NCI-H345 treated with DMSO at 0.1 percent for 48 hours (cell line): Measurements from ENCODE around the gene ZCCHC10.
"Not testable (repeated sequence)": the region's sequence is repeated elsewhere in the genome, so short reads cannot be mapped to it uniquely, and the experiment has no call there.

Experiments used
- DNase-seq: peaks from one replicate; lab custom pipeline; 2025; ENCODE audit not compliant: unreplicated experiment; lab: John Stamatoyannopoulos, UW

ZCCHC10 gene

DNA sequence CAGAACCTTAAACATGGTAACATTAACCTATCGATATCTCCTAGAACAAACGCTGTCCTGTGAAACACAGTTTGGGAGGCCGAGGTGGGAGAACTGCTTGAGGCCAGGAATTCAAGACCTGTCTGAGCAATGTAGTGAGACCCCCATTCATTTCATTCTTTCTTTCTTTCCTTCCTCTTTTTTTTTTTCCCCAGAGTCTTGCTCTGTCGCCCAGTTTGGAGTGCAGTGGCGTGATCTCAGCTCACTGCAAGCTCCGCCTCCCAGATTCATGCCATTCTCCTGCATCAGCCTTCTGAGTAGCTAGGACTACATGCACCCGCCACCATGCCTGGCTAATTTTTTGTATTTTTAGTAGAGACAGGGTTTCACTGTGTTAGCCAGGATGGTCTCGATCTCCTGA, 20.2 kb upstream of the ZCCHC10 start:
- DNase-seq = not testable (repeated sequence)

DNA sequence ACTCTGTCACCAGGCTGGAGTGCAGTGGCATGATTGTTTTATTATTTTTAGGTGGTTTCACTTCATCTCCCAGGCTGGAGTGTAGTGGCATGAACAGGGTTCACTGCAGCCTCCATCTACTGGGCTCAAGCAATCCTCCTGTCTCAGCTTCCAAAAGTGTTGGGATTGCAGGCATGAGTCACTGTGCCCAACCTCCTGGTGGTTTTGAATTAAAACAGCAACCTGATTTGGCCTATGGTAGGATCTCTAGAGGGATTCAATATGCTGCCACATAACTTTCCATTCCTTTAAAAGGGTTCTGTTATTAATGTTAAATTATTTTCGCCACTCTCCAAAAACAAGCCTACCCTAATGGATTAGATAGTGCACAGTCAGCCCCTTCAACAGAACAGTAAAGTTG, 15.6 kb upstream of the ZCCHC10 start:
- no peak for DNase-seq

DNA sequence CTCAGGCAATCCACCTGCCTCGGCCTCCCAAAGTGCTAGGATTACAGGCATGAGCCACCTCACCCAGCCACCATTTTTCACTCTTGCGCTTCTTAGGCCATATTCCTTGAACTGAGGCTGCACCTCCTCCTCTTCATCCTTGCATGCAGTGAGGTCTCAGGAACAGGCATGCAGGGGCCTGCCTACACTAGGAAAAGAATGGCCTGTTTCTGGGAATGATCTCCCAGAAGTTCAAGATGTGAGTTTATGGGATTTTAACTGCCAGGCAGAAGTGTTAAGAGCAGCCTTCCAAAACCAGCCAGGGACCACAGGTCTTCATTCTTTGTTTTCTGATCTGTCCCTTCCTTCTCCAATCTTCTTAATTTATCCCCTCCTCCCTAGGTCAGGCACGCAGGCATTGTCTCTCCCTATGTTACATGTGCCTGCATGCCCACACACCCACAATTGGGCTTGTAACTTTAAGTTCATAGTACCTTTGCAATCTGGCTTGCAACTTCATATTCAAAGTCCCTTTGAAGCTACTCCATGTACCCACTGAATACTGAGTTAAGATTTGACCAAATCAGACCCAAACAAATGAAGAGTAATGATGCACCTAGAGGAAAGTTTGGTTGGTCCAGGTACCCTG, 14.9 kb upstream of the ZCCHC10 start:
- DNase-seq = no peak

DNA sequence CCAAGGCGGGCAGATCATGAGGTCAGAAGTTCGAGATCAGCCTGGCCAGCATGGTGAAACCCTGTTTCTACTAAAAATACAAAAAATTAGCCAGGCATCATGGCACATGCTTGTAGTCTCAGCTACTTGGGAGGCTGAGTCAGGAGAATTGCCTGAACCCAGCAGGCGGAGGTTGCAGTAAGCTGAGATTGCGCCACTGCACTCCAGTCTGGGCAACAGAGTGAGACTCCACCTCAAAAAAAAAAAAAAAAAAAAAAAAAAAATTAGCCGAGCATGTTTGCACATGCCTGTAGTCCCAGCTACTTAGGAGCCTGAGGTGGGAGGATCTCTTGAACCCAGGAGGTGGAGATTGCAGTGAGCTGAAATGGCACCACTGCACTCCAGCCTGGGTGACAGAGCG, 10.3 kb upstream of the ZCCHC10 start:
- DNase-seq = not testable (repeated sequence)

DNA sequence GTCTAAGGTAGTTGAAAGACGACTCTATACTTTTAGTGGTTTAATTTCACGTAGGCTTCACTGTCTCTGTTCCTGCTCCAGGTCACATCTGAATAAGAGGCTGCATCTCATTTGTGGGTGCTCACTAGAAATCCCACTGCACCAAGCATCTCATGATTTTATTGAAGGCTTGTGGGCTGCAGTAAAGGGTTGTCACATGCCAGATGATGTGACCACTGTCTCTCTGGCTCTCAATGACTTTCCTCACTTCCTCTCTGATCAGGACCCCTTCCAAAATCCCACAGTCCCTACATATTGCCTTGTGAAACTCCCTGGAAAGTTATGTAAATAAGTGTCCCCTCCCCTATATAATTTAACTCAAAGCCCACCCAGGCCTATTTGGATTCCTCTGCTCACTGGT, 8.9 kb upstream of the ZCCHC10 start:
- no peak for DNase-seq

DNA sequence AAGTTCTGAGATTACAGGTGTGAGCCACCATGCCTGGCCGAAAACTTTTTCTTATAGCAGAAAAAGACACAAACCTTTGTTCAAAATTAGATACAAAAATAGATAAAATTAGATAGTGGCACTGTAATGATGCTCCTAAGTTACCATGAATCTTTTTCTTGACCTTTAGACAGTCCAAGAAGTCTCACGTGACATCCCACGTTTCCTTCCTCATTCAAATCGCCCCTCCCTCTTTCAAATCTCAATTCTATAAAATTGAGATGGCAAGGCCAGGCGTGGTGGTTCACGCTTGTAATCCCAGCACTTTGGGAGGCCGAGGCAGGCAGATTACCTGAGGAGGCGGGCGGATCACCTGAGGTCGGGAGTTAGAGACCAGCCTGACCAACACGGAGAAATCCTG, 7.7 kb upstream of the ZCCHC10 start:
- DNase-seq = no peak

DNA sequence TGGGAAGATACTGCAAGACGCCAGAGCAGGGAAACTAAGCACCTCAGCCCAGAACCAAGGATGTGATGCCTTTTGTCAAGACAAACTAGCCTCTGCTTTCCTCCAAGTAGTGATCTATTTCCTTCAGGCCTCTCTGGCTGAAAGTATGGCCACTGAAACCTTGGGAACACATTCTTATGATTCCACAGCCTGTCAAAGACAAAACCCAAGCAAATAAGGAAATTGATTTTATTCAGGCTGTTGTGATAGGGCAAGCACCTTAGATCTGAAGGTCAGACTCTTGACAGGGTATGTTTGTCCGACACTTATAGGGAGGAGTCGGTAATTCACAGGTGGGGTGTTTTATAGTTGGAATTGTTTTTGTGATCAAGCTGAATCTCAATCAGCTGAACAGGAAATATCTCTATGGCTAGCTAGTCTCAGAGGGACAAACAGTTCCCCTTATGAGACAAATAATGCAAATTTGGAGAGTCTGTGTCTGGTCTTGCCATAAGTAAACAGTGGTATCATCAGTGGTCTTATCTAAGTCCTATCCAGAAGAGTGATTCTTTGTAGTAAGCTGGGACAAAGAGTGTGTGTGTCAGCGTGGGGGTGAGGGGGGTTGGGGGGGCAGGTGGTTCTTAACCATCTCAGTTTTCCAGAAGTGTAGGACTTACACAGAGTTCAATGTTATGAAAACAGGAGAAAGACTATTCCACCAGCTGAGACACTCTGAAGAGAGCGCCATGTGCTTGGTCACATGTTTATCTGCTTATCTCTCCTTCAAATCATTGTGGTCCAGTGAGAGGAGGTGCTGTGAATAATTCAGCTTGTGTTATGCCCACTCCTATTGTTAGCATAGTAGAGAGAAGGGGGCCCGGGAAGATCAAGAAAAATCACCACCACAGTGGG, 6.7 kb upstream of the ZCCHC10 start:
- no peak for DNase-seq

DNA sequence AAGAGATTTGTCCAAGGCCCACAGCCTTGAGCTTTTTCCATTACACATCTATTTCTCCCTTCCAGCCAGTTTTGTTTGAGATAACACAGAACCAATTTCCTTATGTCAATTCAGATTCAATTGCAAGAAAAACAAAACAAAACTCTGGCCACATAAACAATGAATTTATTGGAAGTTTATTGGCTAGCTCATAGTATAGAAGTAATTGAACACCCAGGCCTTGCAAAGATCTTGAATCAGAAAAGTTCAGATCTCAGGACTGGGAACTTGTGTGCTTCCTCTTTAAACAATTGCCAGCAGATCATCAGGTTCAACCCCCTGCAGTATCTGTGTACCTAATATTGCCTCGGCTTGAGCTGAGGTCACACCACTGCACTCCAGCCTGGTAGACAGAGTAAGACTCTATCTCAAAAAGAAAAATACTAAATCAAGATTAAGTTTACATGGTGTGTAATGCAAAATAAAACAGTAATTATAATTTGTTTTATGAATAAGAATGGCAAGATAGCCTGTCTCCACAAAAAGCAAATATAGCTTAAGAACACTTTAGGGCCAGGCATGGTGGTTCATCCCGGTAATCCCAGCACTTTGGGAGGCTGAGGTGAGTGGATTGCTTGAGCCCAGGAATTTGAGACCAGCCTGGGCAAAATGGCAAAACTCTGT, 4.1 kb upstream of the ZCCHC10 start:
- DNase-seq = no peak

DNA sequence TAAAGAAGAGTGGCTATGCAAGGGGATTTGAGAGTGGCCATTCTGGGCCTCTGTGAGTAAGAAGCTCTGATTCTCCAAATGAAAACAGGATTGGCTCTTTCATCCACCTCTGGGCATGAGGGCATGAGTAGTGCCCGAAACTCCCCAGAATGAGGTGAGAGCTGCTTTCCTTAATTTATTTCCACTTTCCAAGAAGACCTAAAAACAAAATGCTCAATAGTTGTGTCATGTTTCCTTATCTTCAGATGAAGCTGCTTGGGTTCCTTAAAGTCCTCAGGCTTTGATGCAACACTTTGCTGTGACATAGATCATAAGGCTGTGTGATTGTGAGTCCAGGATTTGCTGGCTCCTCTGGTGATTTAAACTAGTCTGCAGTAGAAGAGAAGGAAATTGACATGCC, 3.1 kb upstream of the ZCCHC10 start:
- no peak for DNase-seq

DNA sequence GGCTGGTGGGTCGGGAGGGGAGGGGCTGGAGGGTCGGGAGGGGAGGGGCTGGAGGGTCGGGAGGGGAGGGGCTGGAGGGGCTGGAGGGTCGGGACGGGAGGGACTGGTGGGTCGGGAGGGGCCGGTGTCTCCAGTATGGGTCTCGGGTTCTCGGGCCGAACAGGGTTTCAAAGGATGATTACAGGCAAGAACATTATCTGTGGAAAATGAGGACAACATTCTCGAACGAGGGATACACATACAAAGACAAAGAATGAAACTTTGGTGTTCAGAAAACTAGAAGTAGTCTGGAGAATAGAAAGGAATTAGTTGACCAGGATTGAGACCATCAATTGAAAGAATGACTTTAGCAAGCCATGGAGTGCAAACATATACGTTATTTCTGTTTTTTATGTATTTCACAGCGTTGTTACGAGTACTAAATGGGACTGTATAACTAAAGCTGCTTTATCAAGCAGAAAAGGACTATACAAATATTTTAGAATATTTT, 360 bp upstream of the ZCCHC10 start:
- DNase-seq = no peak

DNA sequence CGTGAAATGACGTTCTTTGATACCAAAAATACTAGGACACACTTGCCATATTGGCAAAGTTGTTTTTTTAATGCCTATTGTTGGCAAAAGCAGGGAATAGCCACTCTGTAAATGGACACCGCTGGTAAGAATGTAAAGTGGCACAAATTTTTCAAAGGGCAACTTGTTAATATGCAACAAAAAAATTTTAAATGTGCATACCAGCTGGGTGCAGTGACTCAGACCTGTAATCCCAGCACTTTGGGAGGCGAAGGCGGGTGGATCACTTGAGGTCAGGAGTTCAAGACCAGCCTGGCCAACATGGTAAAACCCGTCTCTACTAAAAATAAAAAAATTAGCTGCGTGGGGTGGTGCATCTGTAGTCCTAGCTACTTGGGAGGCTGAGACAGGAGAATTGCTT, 6.9 kb downstream of the ZCCHC10 start:
- DNase-seq = not testable (repeated sequence)

DNA sequence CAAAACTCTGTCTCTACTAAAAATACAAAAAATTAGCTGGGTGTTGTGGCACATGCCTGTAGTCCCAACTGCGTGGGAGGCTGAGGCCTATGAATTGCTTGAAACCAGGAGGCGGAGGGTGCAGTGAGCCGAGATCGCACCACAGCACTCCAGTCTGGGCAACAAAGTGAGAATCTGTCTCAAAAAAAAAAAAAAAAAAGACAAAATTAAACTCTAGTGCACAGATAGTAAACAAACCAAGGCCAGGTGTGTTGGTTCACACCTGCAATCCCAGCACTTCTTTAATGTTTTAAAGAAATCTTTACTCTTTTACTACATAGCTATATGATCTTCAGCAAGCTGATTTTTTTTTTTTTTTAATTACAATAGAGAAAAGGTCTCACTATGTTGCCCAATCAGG, 8.4 kb downstream of the ZCCHC10 start:
- DNase-seq = no peak

DNA sequence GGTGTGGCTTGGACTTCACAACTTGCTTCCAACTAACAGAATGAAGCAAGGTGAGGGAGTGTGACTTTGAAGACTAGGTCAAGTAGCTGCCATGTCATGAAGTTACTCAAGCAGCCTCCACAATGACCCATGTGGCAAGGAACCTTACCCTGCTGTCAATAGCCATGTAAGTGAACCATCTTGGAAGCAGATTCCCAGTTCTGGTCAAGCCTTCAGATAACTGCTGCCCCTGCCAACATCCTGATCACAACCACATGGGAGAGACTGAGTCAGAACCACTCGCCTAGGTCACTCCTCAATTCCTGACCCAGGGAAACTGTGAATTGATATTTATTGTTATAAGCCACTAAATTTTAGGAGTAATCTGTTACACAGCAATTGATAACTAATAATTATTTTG, 10.9 kb downstream of the ZCCHC10 start:
- no peak for DNase-seq

DNA sequence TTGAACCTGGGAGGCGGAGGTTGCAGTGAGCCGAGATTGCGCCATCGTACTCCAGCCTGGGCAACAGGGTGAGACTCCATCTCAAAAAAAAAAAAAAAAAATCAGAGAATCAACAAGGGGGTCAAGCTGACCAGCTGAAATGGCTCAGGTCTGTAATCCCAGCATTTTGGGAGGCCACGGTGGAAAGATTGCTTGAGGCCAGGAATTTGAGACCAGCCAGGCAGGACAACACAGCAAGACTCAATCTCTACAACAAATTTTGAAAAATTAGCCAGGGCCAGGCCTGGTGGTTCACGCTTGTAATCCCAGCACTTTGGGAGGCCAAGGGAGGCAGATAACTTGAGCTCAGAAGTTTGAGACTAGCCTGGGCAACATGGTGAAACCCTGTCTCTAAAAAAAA, 17.9 kb downstream of the ZCCHC10 start:
- DNase-seq = not testable (repeated sequence)

DNA sequence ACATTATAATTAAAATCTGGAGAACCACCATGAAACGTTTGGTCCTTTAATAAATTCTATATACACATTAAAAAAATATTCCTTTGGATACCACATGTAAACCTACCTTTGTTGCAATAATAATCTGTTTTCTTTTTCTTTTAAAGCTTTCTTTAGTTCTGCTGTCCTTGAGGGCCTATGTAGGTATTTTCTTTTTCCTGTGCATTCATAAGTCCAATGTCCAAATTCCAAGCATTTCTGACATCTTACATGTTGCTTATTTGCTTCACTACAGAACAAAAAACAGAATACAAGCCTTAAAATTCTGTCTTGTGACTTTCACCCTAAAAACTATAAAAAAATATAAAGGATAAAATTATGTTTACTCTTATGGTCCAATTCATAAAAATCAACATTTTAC, 19.7 kb downstream of the ZCCHC10 start:
- DNase-seq = no peak

DNA sequence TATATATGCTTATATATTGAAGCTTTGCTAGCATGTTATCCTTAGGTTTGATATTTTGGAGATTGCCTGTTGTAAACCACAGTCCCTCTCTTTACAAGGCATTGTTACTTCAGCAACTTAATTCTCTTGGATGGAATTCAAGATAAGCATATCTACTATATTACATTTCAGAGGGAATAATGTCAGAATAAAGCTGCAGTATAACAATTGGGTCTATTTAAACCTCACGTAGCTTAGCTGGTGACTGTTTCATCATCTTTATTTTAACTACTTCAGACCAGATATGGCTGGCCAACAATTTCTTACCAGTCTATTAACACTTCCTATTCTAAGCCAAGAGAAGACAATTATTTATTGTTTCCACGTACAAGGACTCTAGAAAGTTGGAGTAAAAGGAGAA, 27.1 kb downstream of the ZCCHC10 start:
- no peak for DNase-seq

DNA sequence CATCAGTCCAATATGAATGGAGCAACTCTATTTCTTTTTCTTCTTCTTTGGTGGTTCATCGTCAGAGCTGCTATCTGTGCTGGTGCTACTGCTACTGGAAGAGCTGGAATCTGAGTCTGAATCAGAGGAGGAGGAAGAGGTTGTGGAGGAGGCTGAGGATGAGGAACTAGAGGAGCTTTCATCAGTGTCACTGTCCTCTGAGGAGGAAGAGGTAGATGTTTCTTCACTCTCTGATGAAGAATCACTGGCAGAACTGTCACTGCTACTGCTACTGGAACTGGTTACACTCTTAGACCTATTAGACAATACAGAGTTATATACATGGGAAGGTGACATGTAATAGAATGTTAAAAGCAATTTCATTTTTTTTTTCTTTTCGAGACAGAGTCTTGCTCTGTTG, 27.8 kb downstream of the ZCCHC10 start:
- DNase-seq = no peak

DNA sequence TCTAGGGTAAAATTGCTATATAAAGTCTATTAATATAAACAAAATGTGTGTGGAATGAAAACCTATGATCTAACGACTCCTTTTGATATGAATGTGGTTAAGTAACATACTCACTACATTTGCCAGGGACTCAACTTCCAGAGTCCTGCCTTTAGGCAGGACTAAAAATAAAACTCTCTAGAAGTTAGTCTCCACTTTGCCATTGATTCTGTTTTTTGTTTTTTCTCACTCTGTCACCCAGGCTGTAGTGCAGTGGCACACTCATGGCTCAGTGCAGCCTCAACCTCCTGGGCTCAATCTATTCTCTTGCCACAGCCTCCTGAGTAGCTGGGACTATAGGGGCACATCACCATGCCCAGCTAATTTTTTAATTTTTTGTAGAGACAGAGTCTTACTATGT, 30.0 kb downstream of the ZCCHC10 start:
- no peak for DNase-seq

DNA sequence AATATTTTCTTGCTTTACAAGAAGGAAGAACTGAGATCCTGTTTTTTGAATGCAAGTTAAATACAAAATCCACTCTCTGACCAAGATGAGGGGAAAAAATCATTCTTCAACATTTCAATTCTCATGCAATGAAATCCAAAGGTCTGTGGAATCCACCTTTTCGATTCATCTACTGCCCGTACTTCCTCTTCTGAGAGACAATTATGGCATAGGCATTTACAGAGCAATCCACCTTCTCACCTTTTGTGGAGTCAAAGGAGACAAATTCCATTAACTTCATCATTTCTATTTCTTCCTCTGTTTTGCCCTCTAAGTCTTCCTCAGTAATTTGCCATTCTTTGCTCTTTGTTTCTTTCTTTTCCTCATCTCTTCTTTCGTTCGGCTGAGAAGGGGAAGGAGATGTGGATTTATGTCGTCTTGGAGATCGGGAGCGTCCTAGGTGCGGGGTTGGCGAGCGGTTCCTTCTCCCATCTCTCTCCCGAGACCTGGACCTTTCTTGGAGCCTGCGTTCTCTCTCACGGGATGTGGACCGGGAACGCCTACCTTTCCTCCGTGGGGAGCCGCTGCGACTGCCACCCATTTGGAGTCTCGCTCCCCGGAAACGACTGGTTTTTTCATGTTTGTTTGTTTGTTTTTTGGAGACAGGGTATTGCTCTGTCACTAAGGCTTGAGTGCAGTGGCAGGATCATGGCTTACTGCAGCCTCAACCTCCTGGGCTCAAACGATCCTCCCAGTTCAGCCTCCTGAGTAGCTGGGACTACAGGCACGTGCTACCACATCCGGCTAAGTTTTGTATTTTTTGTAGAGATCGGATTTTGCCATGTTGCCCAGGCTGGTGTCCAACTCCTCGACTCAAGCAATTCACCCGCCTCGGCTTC, 38.6 kb downstream of the ZCCHC10 start:
- no peak for DNase-seq

DNA sequence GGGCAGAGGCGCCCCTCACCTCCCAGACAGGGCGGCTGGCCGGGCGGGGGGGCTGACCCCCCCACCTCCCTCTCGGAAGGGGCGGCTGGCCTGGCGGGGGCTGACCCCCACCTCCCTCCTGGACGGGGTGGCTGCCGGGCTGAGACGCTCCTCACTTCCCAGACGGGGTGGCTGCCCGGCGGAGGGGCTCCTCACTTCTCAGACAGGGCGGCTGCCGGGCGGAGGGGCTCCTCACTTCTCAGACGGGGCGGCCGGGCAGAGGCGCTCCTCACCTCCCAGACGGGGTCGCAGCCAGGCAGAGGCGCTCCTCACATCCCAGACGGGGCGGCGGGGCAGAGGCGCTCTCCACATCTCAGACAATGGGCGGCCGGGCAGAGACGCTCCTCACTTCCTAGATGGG, 43.4 kb downstream of the ZCCHC10 start:
- DNase-seq = not testable (repeated sequence)

DNA sequence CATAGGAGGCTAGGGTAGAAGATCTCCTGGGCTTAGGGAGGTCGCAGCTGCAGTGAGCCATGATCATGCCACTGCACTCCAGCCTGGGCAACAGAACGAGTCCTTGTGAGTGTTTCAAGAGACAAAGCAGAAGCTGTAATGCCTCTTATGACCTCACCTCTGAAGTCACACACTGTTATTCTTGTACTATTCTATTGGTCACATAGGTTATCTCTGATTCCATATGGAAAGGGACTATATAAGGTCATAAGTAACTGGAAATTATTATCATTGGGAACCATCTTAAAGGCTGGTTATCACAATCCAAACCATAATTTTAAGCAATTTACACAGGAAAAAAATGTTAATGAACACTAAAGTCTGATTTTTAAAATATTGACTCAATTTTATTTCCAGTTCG, 45.1 kb downstream of the ZCCHC10 start:
- DNase-seq = no peak
